HG03442 (cell line): ENCODE results near the gene FOXF2.

Source experiments
- ATAC-seq: cut with Tn5 transposase; IDR thresholded peaks from one replicate; pipeline ENCODE4 v1.9.1; 2021; ENCODE audit warnings: mild to moderate bottlenecking, moderate library complexity; ENCODE audit not compliant: unreplicated experiment

The FOXF2 gene

GRCh38 chr6:1438471-1438881 lies 49.1 kb downstream of the FOXF2 start:
- ATAC-seq = no peak

- no peak for ATAC-seq
These were observed 50.0 kb downstream of the FOXF2 start for GRCh38 chr6:1439349-1439748.

- no peak for ATAC-seq
These were observed 53.6 kb downstream of the FOXF2 start for GRCh38 chr6:1442929-1443328.
